Fibroblast of upper back skin (primary cell): ENCODE results near the gene ETV6.
A peak's percentile ranks its signal among the peaks of the same experiment; 100 is the strongest.
"Not testable (repeated sequence)": the region's sequence is repeated elsewhere in the genome, so short reads cannot be mapped to it uniquely, and the experiment has no call there.

ENCODE experiments used
- DNase-seq: peaks from one replicate; pipeline ENCODE4 v3.0.0-alpha.2; 2013

Gene ETV6

GRCh38 chr12:11649413-11650285 is at the start of gene ETV6:
Gene ETV6 (plus strand): TSS chr12:11649674. CDS start chr12:11650128, 454 bp downstream.
- peak; percentile 93 for DNase-seq

GRCh38 chr12:11600199-11600598 is 49.3 kb upstream of the ETV6 start:
- DNase-seq, result no peak

DNA sequence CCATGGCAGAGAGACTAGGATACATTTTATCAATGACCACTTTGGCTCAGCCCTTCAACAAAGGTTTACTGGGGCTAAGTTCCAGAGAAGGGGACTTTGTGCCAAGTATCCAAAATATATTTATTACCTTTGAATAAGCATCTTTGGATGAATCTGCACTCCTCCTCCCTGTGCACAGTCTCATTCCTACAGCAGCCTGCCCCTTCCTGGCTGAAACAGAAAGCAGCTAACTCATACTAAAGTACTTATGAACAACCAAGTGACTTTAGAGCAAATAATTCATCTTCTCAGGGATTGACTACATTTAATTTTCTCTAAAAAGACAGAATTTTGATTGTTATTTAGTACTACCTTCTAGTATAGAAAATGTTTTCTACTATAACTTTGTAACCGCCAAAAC is 47.8 kb upstream of the ETV6 start:
- DNase-seq, result no peak

DNA sequence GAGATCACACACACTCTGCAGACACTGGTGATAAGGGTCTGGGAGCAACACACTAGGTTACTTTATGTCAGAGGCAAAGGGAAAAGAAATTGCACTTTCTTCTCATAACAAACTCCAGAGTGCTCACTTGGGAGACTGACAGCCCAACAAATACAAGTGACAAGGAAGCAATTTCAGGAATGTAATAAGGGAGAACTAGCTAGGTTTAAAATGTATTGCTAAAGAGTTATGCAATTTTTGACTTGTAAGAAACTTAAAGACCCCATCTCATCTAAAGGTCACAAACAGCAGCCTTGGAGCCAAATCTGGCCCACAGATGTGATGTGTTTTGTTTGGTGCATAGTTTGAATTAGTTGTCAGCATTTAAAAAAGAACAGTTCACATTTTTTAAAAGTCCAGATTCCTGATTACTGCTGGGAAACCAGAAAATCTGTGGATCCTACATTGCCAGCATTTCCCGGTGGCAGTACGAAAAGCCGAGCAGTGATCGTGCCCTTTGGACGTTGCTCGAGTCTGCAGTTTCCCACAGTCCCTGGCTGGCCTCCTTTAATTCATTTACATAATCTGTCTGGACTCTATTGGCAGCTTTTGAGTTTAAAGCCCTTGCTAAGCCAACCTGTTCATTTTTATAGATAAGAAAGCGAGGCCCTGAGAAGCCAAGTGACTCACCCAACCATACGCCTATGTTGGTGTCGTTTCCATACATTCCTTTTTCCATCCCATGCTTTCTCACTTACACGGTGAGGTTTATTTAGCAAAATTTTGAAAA is 42.0 kb upstream of the ETV6 start:
- DNase-seq, result peak; percentile 84

GRCh38 chr12:11609045-11609444 is 40.4 kb upstream of the ETV6 start:
- DNase-seq, result no peak

GRCh38 chr12:11615481-11615880 is 34.0 kb upstream of the ETV6 start:
- DNase-seq, result no peak

DNA sequence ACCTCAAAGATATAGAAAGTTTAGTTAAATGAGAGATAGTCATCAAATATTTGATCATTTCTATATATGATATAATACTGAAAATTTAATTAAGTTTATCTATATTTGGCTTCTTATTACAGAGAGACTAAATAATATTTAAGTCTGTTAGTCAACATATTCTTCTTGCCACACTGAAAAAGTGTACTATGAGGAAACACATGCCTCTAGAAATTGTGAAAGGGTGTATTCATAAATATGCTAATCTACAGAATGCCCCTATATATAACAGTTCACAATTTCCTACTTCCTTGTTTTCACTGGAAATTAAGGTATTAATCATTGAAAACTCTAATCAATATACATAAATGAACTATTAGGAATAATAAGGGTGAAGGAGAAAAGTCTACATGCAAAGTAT is 31.4 kb upstream of the ETV6 start:
- DNase-seq, result no peak

- peak; percentile 23 for DNase-seq
Observed at GRCh38 chr12:11621797-11622423, 27.6 kb upstream of the ETV6 start.

GRCh38 chr12:11622876-11623281 is 26.6 kb upstream of the ETV6 start:
- DNase-seq, result no peak

GRCh38 chr12:11623382-11623781 is 26.1 kb upstream of the ETV6 start:
- no peak for DNase-seq

GRCh38 chr12:11624116-11624515 is 25.4 kb upstream of the ETV6 start:
- no peak for DNase-seq

GRCh38 chr12:11627709-11628108 is 21.8 kb upstream of the ETV6 start:
- DNase-seq, result not testable (repeated sequence)

DNA sequence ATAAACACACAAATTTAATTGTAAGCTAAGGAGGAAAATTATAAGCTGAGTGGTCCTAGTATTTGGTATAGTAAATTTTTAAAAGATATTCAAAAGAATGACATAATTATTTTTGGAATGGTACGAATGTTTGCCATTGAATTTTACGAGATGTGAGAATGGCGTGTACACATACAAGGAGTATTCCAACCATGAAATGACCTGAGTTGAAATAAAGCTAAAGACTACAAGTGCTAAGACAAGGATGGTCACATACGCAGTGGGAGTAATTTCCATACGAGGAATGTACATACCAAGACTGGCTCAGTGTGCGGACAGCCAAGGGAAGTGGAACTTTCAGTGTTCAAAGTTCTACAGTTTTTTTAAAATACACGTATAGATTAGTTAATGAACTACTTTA is 21.1 kb upstream of the ETV6 start:
- no peak for DNase-seq

GRCh38 chr12:11630046-11630706 is 19.3 kb upstream of the ETV6 start:
- DNase-seq, result no peak

- DNase-seq, result no peak
Observed at GRCh38 chr12:11631288-11631687, 18.2 kb upstream of the ETV6 start.

GRCh38 chr12:11631881-11632280 is 17.6 kb upstream of the ETV6 start:
- DNase-seq, result not testable (repeated sequence)

DNA sequence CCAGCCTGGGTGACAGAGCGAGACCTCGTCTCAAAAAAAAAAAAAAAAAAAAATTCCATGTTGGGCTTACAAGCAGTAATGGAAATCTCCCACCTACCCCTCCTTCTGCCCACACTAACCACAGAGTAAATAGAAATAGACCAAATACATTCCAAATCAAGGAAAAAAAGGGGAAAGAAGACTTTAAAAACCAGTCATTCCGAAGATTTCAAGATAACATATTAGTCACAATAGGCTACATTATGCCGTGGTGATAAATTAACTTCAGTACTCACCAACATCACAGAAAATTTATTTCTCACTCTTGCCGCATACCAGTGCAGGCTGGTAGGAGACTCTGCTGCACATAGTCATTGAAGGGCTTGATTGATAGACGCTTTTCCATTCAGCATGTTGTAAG is 15.5 kb upstream of the ETV6 start:
- DNase-seq, result peak; percentile 66

DNA sequence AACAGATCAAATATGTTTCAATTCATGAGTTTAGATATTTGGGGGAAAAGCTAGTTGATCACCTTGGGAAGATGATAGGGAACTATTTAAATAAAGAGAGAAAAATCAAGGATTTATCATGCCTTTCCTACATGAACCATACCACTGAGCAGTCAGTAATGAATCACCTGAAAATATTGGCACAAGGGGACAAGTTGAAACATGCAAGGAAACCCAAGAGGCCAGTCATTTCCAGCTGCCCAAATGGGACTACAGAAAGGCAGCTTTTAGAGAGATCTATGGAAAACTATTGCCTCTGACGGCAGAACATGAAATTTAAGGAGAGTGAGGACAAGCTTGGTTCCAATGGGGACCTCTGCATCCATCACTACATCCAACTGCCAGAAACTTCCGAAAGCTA is 14.1 kb upstream of the ETV6 start:
- no peak for DNase-seq

DNA sequence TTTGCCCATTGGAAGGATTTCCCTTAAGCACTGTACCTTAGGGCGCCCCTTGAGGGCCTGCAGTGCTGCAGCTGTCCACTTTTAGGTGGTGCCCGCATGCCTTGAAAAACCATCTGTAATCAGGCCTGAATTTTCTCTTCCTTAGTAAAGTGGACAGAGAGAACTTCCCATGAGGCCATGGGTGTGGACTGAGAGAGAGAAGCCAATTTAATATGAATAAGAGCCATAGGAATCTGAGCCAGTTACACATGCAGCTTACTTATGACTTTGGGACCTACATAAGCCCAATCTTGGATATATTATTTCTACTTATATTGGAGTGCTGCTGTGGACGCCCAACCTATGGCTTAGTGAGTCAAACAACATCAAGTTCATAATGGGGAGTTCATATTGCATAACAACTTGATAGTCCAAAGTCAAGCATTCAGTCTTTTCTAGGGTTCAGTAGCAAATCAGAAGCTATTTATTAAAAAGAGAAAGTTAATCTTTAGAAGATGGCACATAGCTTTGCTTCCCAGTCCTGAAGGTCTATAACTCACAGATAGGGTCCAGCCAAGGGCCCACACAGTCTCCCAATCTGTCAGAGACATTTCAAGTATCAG is 11.1 kb upstream of the ETV6 start:
- peak; percentile 48 for DNase-seq

- no peak for DNase-seq
Observed at GRCh38 chr12:11639454-11639853, 10.0 kb upstream of the ETV6 start.

GRCh38 chr12:11641522-11641921 is 8.0 kb upstream of the ETV6 start:
- no peak for DNase-seq

GRCh38 chr12:11642785-11643184 is 6.7 kb upstream of the ETV6 start:
- DNase-seq, result no peak

DNA sequence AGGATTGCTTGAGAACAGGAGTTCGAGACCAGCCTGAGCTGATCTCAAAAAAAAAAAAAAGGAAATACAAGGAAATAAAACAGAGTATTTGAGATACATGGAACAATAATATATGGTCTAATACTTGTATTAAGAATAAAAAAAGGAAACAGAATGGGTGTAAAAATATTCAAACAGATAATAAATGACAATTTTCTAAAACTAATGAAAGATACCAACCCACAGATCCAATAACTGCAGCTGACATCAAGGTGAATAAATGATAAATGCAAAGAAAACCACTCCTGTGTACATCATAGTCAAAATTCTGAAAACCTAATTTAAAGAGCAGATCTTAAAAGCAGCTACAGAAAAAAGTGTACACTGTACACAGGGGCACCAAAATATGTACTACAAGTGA is 4.1 kb upstream of the ETV6 start:
- DNase-seq, result no peak
